Tibial nerve (tissue), 4 donors: ENCODE measurements around the gene HK3. TPM values are rescaled to one million over a fixed set of nuclear protein-coding genes. Genes with fewer than 3 reads are reported as not detected.

Source experiments
- DNase-seq, 2 donors: peaks; one replicate each; pipeline ENCODE4 v3.0.0-alpha.2; 2019; ENCODE audit warnings: low spot score in 2 of 2
- H3K27ac ChIP-seq, 4 donors: fragments of 200-600 bp; sonication (generic) in 3 of 4; one replicate each; pipeline ENCODE4 v1.5.1; 2017 to 2019; ENCODE audit warnings: mild to moderate bottlenecking in 1 of 4
- H3K27me3 ChIP-seq, 2 donors: fragments of 200-600 bp; sonication (generic) in 1 of 2; one replicate each; pipeline versions ENCODE4 v1.5.1 to v1.6.0; 2017 to 2019
- H3K36me3 ChIP-seq, 3 donors: fragments of 200-600 bp; sonication (generic); one replicate each; pipeline ENCODE4 v1.5.1; 2018 to 2019
- H3K4me1 ChIP-seq, 4 donors: fragments of 200-600 bp; sonication (generic) in 3 of 4; one replicate each; pipeline ENCODE4 v1.5.1; 2017 to 2019
- H3K4me3 ChIP-seq, 4 donors: fragments of 200-600 bp; sonication (generic) in 3 of 4; one replicate each; pipeline ENCODE4 v1.5.1; 2017 to 2019; ENCODE audit warnings: mild to moderate bottlenecking in 1 of 4, moderate library complexity in 1 of 4
- H3K9me3 ChIP-seq, 4 donors: fragments of 200-600 bp; sonication (generic) in 3 of 4; one replicate each; pipeline ENCODE4 v1.5.1; 2017 to 2019
- CTCF ChIP-seq, 5 experiments: fragments of 200-600 bp in 3 of 5; fragments of 450-650 bp in 2 of 5; sonication (generic) in 3 of 5; IDR thresholded peaks; one replicate each; pipeline ENCODE4 v1.5.1; 2016 to 2019; ENCODE audit warnings: antibody characterized with exemption in 5 of 5, mild to moderate bottlenecking in 3 of 5, moderate library complexity in 2 of 5
- EP300 ChIP-seq, 2 donors: sonication (generic); formaldehyde crosslinking; IDR thresholded peaks; one replicate each; pipeline ENCODE4 v1.6.1; 2017; ENCODE audit warnings: antibody characterized with exemption in 2 of 2, mild to moderate bottlenecking in 1 of 2
- POLR2A ChIP-seq, 2 donors: fragments of 450-650 bp; IDR thresholded peaks; one replicate each; pipeline ENCODE4 v1.6.1; 2017; ENCODE audit warnings: antibody characterized with exemption in 2 of 2, mild to moderate bottlenecking in 2 of 2, moderate library complexity in 2 of 2
- WGBS, 2 donors: methylation state at CpG; one replicate each; pipeline ENCODE4 v1.1.5; 2018; 5-methylcytosine and 5-hydroxymethylcytosine counted together
- total RNA-seq, 4 donors: library from RNA; depleted of rRNA; stranded (reverse); fragments of >200 nt; gene quantifications; one replicate each; pipeline ENCODE4 v1.1.0, GENCODE V29; 2016

HK3 gene
- total RNA-seq, 4 donors from 2014 or later = 6.7 to 24.0 (median 15.0) TPM

GRCh38 chr5:176899946-176900779 lies 1.0 kb upstream of the HK3 start:
- H3K27ac ChIP-seq = no peak overlapping the region
- no peak for DNase-seq
- 86 to 89% methylated on average over 4 of the region's 4 CpGs for WGBS, 2 donors

GRCh38 chr5:176897263-176897662 lies 1.9 kb downstream of the HK3 start:
- Histone ChIP-seq H3K27ac (no peak overlapping the region), H3K36me3 (peaks cover 0 to 12% (median 0%) of the 10 kb centered on the region in 3 donors), H3K9me3 (no peaks in the 10 kb centered on the region), H3K4me3 (no peak overlapping the region), H3K27me3 (no peaks in the 10 kb centered on the region), H3K4me1 (peaks cover 0 to 5% (median 1%) of the 10 kb centered on the region in 4 donors)
- no peak for DNase-seq
- 57 to 58% methylated on average over 3 of the region's 3 CpGs for WGBS, 2 donors
- no peak for TF ChIP-seq CTCF (IDR thresholded peaks at IDR 0.05)

More at GRCh38 chr5:176899946-176900779, 1.0 kb upstream of the HK3 start:
- Histone ChIP-seq H3K9me3 (no peaks in the 10 kb centered on the region), H3K4me3 (no peak overlapping the region), H3K27me3 (no peaks in the 10 kb centered on the region), H3K4me1 (peaks cover 0 to 5% (median 1%) of the 10 kb centered on the region in 4 donors), H3K36me3 (peaks cover 0 to 41% (median 3%) of the 10 kb centered on the region in 3 donors)
- TF ChIP-seq EP300 (IDR thresholded peaks at IDR 0.05) = no peak
- TF ChIP-seq CTCF (IDR thresholded peaks at IDR 0.05) = no peak
- no peak for TF ChIP-seq POLR2A (IDR thresholded peaks at IDR 0.05)

- H3K36me3 ChIP-seq = no peaks in the 10 kb centered on the region
- 82 to 92% methylated on average over 4 of the region's 4 CpGs for WGBS, 2 donors
- H3K9me3 ChIP-seq = no peaks in the 10 kb centered on the region
- peaks cover 0 to 5% (median 1%) of the 10 kb centered on the region in 4 donors for H3K4me1 ChIP-seq
- TF ChIP-seq EP300 (IDR thresholded peaks at IDR 0.05) (no peak), CTCF (IDR thresholded peaks at IDR 0.05) (no peak), POLR2A (IDR thresholded peaks at IDR 0.05) (no peak)
- DNase-seq = no peak
- no peak overlapping the region for H3K27ac ChIP-seq
- H3K27me3 ChIP-seq = no peaks in the 10 kb centered on the region
- H3K4me3 ChIP-seq = no peak overlapping the region
These were observed 3.3 kb downstream of the HK3 start for GRCh38 chr5:176895831-176896230.

- no peaks in the 10 kb centered on the region for H3K4me1 ChIP-seq
- 91 to 92% methylated on average over 6 of the region's 6 CpGs for WGBS, 2 donors
- H3K4me3 ChIP-seq = no peak overlapping the region
- no peaks in the 10 kb centered on the region for H3K27me3 ChIP-seq
- no peak for DNase-seq
- TF ChIP-seq EP300 (IDR thresholded peaks at IDR 0.05) (no peak), POLR2A (IDR thresholded peaks at IDR 0.05) (no peak), CTCF (IDR thresholded peaks at IDR 0.05) (no peak)
- no peaks in the 10 kb centered on the region for H3K9me3 ChIP-seq
- H3K36me3 ChIP-seq = no peaks in the 10 kb centered on the region
- no peak overlapping the region for H3K27ac ChIP-seq
These were observed 4.8 kb downstream of the HK3 start for GRCh38 chr5:176894298-176894697.

DNA sequence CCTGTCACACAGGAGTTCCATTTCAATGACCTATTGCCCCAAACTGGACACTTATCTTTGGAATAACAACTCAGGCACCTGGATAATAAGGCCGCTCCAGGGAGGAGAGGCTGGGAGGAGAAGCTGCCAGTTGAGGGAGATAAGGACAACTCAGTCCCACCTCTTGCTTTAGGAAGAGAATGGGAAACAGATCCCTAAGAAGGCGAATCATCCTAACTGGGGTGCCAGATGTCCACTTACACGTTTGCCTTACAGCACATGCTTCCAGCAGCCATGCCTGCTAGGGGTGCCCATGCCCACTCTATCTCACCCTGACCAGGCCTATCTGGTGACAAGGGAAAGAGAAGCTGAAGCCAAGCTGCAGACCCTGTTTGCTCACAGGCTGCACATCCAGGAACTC lies 6.5 kb downstream of the HK3 start:
- no peaks in the 10 kb centered on the region for H3K36me3 ChIP-seq

More for the DNA sequence above, 6.5 kb downstream of the HK3 start:
- Histone ChIP-seq H3K4me3 (no peak overlapping the region), H3K27ac (no peak overlapping the region), H3K4me1 (no peaks in the 10 kb centered on the region), H3K27me3 (no peaks in the 10 kb centered on the region), H3K9me3 (no peaks in the 10 kb centered on the region)
- DNase-seq = no peak
- 67 to 88% methylated on average over 3 of the region's 3 CpGs for WGBS, 2 donors
- no peak for TF ChIP-seq CTCF (IDR thresholded peaks at IDR 0.05)
- no peak for TF ChIP-seq EP300 (IDR thresholded peaks at IDR 0.05)
- no peak for TF ChIP-seq POLR2A (IDR thresholded peaks at IDR 0.05)
